Calu3 (cell line): ENCODE measurements around the gene PRKG2. TPM values are rescaled to one million over a fixed set of nuclear protein-coding genes. Genes with fewer than 3 reads are reported as not detected.

Experiments used
- Bru-seq: library from RNA; stranded (reverse); fragments of 400-500 nt; gene quantifications from one replicate; lab custom pipeline; 2021; lab: Mats Ljungman, UMichigan
- BruChase-seq, 2 experiments: library from RNA; stranded (reverse); fragments of 400-500 nt; gene quantifications; one replicate each; lab custom pipeline; 2021; lab: Mats Ljungman, UMichigan
- BruUV-seq: library from RNA; stranded (reverse); fragments of 400-500 nt; replicated peaks from 2 replicates; lab custom pipeline; 2021; lab: Mats Ljungman, UMichigan
- CTCF ChIA-PET: fragments of 300-600 bp; sonication (Branson Sonifier 250); formaldehyde crosslinking; loops from one replicate; lab custom pipeline; 2022; ENCODE audit warnings: antibody characterized with exemption; lab: Charles Lee
- DNase-seq: peaks from one replicate; pipeline ENCODE4 v3.0.0; 2022
- H3K27ac Mint-ChIP-seq: one replicate; pipeline ENCODE4 v1.8.0; 2022; ENCODE audit warnings: mixed read lengths; ENCODE audit not compliant: unreplicated experiment
- H3K27me3 Mint-ChIP-seq: one replicate; pipeline ENCODE4 v1.8.0; 2022; ENCODE audit warnings: mixed read lengths; ENCODE audit not compliant: unreplicated experiment
- H3K36me3 Mint-ChIP-seq: one replicate; pipeline ENCODE4 v1.8.0; 2022; ENCODE audit warnings: mild to moderate bottlenecking, moderate library complexity, mixed read lengths; ENCODE audit not compliant: insufficient read depth, unreplicated experiment
- H3K4me1 Mint-ChIP-seq: one replicate; pipeline ENCODE4 v1.8.0; 2022; ENCODE audit warnings: mild to moderate bottlenecking, low read depth, mixed read lengths; ENCODE audit not compliant: unreplicated experiment
- H3K4me3 Mint-ChIP-seq: one replicate; pipeline ENCODE4 v1.8.0; 2022; ENCODE audit warnings: mild to moderate bottlenecking, low read depth, moderate library complexity, mixed read lengths; ENCODE audit not compliant: unreplicated experiment
- H3K9me3 Mint-ChIP-seq: one replicate; pipeline ENCODE4 v1.8.0; 2022; ENCODE audit warnings: low read depth, mixed read lengths; ENCODE audit not compliant: unreplicated experiment
- intact Hi-C: fragments of 100-400 bp; cut with micrococcal nuclease; formaldehyde crosslinking; loops from one replicate; pipeline ENCODE4 v1.10.0; 2022; ENCODE audit not compliant: unreplicated experiment
- long read RNA-seq: library from polyadenylated mRNA; stranded (forward); transcript quantifications from one replicate; pipeline ENCODE4 v2.0.0, GENCODE V29; 2022
- total RNA-seq: library from RNA; stranded (reverse); gene quantifications from 2 replicates; pipeline ENCODE4 v1.2.3, GENCODE V29; 2022
- TF ChIP-seq, protein P1 (sequence below): fragments of 200-600 bp; IDR thresholded peaks from one replicate; pipeline ENCODE4 v1.8.0; 2022; ENCODE audit warnings: antibody characterized with exemption; ENCODE audit not compliant: unreplicated experiment

The PRKG2 gene
- total RNA-seq, result 0.76 and 1.5 TPM in 2 replicates
- Bru-seq, nascent RNA, result percentile 35 among the genes with signal in this experiment
- percentile 21 among the genes with signal in this experiment for BruChase-seq, experiment 1, labeled RNA remaining after a 6-hour chase
- BruChase-seq, experiment 2, labeled RNA remaining after a 2-hour chase, result percentile 22 among the genes with signal in this experiment
- long read RNA-seq, result 0 reads

- DNase-seq, result peak; percentile 11
- TF ChIP-seq, protein P1, sequence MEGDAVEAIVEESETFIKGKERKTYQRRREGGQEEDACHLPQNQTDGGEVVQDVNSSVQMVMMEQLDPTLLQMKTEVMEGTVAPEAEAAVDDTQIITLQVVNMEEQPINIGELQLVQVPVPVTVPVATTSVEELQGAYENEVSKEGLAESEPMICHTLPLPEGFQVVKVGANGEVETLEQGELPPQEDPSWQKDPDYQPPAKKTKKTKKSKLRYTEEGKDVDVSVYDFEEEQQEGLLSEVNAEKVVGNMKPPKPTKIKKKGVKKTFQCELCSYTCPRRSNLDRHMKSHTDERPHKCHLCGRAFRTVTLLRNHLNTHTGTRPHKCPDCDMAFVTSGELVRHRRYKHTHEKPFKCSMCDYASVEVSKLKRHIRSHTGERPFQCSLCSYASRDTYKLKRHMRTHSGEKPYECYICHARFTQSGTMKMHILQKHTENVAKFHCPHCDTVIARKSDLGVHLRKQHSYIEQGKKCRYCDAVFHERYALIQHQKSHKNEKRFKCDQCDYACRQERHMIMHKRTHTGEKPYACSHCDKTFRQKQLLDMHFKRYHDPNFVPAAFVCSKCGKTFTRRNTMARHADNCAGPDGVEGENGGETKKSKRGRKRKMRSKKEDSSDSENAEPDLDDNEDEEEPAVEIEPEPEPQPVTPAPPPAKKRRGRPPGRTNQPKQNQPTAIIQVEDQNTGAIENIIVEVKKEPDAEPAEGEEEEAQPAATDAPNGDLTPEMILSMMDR, result no peak
- Mint-ChIP-seq H3K36me3 (peaks cover 6% of the 10 kb centered on the region), H3K4me3 (peak within 1 kb of the TSS; percentile 63), H3K4me1 (no peaks in the 10 kb centered on the region), H3K9me3 (peaks cover 1% of the 10 kb centered on the region), H3K27ac (no peak within 1 kb of the TSS), H3K27me3 (peaks cover 7% of the 10 kb centered on the region)
- BruUV-seq, result no TSS peak
- CTCF ChIA-PET, result no interaction called here
- intact Hi-C loops, result no loop called here
Measured at GRCh38 chr4:81214881-81215868, at the start of gene PRKG2. TSS of gene PRKG2 (minus strand) at chr4:81215222. CDS start at chr4:81205047, 10,175 bp downstream.

- TF ChIP-seq, protein P1, result peak; percentile 12
- Mint-ChIP-seq H3K27ac (no peak overlapping the region), H3K4me1 (peaks cover 24% of the 10 kb centered on the region), H3K36me3 (no peaks in the 10 kb centered on the region), H3K9me3 (peaks cover 2% of the 10 kb centered on the region), H3K27me3 (no peaks in the 10 kb centered on the region), H3K4me3 (no peak overlapping the region)
- BruUV-seq, result no TSS peak
- CTCF ChIA-PET, result no interaction called here
- intact Hi-C loops, result no loop called here
- no peak for DNase-seq
Measured at GRCh38 chr4:81260443-81261101, 45.5 kb upstream of the PRKG2 start.

- no TSS peak for BruUV-seq
- Mint-ChIP-seq H3K4me1 (peaks cover 29% of the 10 kb centered on the region), H3K36me3 (no peaks in the 10 kb centered on the region), H3K4me3 (no peak overlapping the region), H3K9me3 (peaks cover 2% of the 10 kb centered on the region), H3K27me3 (no peaks in the 10 kb centered on the region), H3K27ac (no peak overlapping the region)
- intact Hi-C loops, result loop anchor here (5.0 kb wide), 1 partner anchor 192 kb away; no protein-coding TSS in a partner anchor
- CTCF ChIA-PET, result no interaction called here
- no peak for DNase-seq
- TF ChIP-seq, protein P1, result no peak
Measured at GRCh38 chr4:81258841-81259550, 44.0 kb upstream of the PRKG2 start.

DNA sequence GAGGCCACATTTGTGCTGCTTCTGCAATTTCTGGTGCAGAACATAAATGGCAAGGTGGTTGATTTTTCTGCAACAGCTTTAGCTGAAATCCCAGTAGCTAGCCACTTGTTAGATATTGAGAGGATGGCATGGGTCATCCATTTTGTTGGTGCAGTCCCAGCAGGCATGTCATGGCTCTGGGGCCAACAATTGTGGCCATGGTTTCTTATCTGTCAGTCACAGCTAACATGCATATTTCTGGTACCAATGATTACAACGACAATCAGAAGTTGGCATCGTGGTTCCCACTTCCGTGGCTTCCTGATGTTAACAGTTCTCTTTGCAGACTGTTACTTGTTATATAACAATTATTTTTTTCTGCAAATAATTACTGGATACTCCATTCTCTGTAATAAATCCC, 42.8 kb upstream of the PRKG2 start:
- no TSS peak for BruUV-seq
- no peak for DNase-seq
- Mint-ChIP-seq H3K27ac (no peak overlapping the region), H3K4me3 (no peak overlapping the region), H3K9me3 (peaks cover 2% of the 10 kb centered on the region), H3K36me3 (no peaks in the 10 kb centered on the region), H3K4me1 (peaks cover 37% of the 10 kb centered on the region), H3K27me3 (no peaks in the 10 kb centered on the region)
- CTCF ChIA-PET, result no interaction called here
- intact Hi-C loops, result loop anchor here (5.0 kb wide), 1 partner anchor 191 kb away; no protein-coding TSS in a partner anchor
- TF ChIP-seq, protein P1, result no peak
